GM19193 (cell line): Measurements from ENCODE around the gene MTRFR.

ENCODE experiments used
- POLR2A ChIP-seq: IDR thresholded peaks from 4 replicates; pipeline ENCODE4 v1.6.1; 2011; ENCODE audit not compliant: insufficient read depth, insufficient read length; ENCODE audit errors: extremely low read depth

MTRFR gene

DNA sequence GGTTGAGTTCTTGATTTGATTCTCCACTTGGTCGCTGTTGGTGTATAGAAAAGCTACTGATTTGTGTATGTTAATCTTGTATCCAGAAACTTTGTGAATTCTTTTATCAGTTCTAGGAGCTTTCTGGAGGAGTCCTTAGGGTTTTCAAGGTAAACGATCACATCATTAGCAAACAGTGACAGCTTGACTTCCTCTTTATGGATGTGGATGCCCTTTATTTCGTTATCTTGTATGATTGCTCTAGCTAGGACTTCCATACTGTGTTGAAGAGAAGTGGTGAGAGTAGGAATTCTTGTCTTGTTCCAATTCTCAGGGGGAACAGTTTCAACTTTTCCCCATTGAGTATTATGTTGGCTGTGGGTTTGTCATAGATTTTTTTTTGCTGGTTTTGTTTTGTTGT is 12.4 kb downstream of the MTRFR start:
- no peak for TF ChIP-seq POLR2A

DNA sequence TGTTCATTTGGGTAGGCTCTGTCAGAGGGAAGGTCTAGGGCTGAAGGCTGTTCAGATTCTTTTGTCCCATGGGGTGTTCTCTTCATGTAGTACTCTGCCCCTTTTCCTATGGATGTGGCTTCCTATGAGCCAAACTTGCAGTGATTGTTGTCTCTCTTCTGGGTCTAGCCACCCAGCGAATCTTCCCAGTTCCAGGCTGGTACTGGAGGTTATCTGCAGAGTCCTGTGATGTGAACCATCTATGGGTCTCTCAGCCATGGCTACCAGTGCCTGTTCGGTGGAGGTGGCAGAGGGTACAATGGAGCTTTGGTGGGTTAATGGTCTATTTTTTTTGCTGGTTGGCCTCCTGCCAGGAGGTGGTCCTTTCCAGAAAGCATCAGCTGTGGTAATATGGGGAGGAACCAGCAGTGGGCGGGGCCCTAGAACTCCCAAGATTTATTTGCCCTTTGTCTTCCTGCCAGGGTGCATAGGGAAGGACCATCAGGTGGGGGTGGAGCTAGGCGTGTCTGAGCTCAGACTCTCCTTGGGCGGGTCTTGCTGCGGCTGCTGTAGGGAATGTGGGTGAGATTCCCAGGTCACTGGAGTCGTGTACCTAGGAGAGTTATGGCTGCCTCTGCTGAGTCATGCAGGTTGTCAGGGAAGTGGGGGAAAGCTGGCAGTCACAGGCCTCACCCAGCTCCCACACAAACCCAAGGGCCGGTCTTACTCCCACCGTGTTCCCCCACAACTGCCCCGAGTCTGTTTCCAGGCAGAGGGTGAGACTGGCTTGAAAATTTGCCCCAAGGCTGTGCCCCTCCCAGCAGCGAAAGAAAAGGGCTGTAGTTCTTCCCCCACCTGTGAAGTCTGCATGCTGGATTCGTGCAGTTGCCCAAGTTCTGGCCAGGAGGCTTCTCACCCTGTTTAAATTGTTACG is 17.5 kb downstream of the MTRFR start:
- no peak for TF ChIP-seq POLR2A

DNA sequence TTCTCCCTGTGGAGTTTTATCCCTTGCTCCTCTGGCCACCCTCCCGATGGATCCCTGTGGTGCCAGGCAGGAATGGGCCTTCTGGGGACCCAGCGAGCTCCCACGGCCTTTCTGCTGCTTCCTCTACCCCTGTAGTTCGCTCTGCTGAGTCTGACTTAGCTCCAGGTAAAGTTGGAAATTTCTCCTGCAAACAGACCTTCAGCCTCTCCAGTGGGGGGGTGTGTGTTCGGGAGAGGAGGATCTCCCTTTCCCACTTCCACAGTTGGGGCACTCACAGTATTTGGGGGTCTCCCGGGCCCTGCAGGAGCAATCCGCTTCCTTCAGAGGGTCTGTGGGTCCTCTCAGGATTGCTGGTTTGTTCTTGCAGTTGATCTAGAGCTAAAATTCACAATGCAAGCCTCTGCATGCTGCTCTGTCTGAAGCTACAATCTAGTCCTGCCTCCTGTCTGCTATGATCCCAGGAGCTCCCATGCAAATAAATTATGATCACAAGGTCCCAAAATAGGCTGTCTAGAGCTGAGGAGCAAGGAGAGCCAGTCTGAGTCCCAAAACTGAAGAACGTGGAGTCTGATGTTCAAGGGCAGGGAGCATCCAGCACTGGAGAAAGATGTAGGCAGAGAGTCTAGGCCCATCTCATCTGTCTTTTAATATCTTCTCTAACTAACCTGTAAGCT is 18.3 kb downstream of the MTRFR start:
- no peak for TF ChIP-seq POLR2A

DNA sequence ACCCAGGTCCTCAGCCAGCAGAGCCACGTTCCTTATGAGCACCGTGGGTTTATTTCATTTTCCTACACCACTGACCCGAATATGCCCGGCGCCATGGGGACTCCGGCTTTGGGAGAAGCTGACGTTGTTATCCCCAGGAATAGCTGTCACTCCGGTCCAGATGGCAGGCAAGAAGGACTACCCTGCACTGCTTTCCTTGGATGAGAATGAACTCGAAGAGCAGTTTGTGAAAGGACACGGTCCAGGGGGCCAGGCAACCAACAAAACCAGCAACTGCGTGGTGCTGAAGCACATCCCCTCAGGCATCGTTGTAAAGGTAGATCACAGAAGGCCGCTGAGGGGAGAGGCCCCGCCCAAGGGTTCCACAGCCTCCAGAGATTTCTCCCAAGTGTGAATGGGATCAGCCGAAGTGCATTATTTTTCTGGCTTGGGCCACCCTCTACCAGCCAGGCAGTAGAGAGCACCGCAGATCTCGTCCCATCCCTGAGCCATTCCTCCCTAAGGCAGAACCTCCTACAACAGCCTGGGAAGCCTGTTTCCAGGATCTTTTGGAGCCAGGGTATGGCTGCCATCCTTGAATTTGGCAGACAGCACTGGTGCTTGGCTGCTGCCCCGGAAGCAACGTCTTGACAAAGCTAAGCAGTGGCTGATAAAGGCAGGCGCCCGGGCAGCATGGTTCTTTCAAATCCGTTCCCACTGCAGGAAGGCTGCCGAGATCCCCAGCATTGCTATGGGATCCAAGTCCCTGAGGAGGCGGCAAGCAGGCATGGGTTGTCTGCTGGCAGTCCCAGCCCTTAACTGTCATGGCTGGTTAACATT is 20.6 kb downstream of the MTRFR start:
- no peak for TF ChIP-seq POLR2A

DNA sequence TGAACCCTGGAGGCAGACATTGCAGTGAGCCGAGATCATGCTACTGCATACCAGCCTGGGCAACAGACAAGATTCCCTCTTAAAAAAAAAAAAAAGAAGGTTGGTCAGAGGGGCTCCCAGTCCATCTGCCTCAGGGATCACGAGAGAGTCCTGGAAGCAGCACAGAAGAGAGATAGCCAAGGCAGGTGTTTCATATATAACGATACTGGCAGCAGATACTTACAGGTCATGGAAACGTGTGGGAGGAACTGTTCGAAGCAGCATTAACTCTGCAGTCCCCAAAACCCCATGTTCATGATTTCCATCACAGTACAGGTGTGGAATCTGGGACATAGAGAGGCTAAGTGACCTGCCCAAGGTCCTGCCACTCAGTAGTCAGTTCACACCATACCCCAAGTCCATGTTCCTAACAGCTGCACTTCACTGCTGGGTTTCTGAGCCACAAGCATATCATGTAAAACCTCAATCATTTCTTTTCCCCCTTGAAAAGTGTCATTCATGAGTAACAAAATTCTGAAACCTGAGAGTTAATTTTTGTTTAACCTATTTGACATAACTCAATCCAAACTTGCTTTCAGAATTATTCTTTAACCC is 21.7 kb downstream of the MTRFR start:
- TF ChIP-seq POLR2A: no peak

DNA sequence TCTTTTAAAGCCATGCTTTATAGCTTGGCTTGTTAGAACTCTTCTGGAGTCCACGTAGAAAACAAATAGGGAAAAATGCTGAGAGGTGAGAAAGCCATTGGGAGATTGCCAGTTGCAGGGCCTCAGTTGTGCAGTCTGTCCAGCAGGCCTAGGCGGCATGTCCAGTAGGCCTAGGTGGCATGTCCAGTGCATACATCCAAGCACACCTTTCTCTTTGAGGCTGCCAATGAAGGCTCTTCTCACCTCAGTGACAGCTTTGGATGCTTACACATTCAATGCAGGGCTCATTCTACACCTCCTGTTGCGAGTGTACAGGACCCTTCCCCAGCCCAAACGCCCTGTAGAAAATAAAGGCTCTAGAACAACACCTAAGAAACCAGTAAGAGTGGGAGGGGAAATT is 25.4 kb downstream of the MTRFR start:
- TF ChIP-seq POLR2A: no peak

DNA sequence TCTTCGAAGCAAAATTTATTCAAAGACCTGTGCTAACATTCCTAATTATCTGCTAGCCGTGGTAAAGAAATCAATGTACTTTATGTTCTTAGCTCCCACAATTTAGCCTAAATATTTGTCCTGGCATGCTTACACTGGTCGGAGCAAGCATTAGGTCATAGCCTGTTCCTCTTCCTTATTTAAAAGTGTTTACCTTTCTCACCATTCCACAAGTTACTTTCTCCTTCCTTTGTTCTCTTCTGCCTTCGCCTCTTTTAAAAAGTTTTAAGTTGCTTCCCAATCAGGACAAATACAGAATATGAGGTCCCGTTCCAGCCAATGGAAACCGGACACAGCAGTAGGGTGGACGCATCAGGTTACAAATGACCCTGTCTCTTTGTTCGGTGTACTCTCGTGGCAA is 26.8 kb downstream of the MTRFR start:
- TF ChIP-seq POLR2A: no peak

DNA sequence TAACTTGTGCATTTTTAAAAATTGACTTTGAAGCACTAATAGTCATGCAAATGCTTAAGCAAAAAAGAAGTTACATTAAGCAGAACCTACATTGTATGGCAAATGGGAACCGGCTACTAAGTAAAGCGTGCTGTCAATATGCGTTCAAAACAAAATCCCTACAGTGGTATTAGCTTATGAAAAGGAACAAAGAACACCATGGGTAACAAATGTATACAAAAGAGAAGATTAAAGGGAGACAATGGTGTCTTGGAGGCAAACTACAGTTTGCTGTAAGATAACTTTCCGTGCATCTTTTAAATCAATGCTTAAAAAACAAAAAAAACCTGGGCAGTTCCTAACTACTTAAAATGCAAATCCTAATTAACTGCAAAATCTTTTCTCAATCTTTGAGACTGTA is 28.0 kb downstream of the MTRFR start:
- no peak for TF ChIP-seq POLR2A

DNA sequence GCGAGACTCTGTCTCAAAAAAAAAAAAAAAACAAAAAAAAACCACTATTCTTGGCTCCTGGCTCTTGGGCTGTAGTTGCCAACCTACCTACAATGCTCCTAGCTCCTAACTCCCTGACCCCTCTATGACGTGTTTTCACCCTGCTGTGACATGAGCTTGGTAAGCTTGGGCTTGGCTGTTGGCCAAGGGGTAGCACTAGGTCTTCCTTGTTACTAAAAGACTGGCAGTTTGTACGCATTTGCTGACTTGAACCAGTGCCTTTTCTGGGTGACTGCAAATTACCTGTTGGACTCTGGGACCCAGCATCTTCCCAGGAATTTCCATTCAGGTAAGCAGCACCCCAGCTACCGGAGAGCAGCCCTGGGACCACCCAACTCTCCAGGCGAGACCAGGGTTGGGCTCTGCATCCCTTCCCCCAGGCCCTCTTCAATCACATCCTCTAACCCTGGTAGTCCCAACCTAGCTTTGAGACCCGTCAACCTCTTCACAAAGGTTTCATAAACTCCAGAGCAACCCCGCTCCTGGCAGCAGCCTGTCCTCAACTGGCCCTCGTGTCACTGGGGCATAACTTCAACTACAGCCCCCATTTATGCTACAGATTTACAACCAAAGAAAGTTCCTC is 30.1 kb downstream of the MTRFR start:
- TF ChIP-seq POLR2A: no peak

DNA sequence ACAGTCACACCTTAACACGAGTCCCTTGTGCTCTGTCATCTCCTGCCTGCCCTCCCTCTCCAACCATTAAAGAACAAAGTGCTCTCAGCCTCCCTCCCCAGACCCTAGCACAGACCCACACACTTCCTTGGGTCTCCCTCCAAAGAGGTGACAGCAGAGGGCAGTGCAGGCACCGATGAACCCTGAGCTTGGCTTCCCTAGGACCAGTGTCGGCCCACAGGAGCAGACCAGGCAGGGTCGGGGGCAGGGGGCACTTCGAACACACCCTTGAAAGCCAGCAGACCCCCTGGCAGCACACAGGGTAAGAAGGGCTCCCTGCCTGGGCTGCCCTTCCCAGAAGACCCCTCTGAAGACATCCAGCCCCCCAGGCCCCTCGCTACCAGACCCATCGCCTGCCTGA is 31.4 kb downstream of the MTRFR start:
- TF ChIP-seq POLR2A: no peak

DNA sequence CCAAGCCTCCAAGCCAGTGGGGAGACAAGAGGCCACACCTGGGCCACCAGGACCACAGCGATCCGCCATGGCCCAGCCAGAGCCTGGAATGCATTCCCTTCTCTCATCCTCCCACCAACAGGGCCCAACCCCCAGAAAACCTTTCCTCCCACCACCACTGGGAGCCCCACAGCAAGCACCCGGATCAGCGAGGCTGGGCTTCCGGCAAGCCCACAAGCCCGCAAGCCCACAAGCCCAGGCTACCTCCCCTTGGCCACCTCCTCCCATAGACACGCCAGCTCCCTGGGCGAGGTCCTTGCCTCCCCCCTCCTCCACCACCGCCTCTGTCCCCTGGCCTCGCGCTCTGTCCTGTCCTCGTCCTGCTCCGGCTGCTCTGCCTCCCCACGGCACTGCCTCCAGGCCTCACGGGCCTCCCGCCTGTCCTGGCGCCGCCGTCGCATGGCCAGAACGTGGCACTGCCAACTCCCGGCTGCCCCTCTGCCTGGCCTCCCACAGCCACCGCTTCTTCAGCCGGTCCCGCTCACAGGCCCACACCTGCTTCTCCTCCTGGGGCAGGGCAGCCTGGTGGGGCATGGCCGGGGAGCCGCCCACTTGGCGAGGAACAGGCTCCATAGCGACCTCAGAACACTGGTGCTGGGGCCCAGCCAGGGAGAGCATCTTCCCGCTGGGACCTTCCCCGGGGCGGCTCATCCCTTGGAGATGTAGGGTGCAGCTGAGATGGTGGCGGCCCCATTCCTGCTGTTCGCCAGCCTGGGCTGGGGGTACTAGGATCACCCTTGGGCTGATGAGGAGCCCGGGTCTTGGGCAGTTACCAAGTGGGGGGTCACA is 32.8 kb downstream of the MTRFR start:
- TF ChIP-seq POLR2A: no peak

DNA sequence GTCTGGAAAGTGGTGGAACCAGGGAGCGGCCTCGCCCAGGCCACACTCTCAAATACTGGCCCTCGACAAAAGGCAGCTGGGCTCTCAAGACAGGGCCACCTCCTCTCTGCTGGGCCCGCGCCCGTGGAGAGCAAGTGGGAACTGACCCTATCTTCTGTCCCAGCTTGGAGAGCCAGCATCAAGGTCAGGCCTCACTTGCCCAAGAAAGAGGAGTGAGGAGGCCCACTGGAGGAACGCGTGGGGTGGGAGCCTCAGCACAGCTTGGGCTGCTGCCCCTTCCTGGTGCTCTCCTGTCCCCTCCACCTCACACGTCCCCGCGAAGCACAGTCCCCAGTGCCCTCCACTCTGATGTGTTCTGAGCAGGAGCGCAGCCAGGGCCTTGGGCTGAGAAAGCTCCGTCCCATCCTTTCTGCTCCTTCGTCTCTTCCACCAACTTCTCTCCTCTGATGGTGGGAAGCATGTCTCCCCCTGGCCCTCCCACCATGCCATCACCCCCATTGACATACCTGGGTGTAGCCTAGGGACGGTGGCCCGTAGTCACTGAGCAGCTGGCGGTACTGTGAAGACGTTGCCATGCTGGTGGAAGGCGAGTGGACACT is 33.5 kb downstream of the MTRFR start:
- TF ChIP-seq POLR2A: no peak

DNA sequence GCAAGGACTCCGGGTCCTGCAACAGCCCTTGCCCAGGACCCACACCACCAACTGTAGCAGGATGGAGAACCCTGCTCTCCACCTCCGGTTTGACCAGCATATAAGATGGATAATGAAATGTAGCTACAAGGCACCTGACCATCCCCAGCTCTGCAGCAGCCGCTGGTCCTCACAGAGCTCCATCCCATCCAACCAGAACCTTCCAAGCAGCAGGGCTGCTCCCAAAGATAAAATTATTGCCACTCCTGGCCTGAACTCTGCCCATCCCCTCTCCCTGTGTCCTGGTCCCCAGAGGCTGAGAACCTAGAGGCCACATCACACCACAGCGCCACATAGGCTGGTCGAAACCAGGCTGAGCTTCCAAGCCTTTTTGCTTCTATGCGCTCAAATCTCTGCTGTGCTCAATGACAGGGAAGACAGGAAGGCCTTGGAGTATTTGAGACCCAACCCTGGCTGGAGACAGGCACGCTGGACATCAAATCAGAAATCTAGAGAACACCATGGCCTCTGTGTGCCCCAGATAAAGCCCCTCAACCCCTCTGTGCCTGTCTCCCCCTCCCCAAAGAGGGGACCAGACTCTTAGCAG is 34.2 kb downstream of the MTRFR start:
- TF ChIP-seq POLR2A: no peak
